ENCODE measurements around the gene MAD2L2. TPM values are rescaled to one million over a fixed set of nuclear protein-coding genes. Genes with fewer than 3 reads are reported as not detected.

Gene MAD2L2
- total RNA-seq, 1 donor from 2014 or later, result 54.2 TPM

DNA sequence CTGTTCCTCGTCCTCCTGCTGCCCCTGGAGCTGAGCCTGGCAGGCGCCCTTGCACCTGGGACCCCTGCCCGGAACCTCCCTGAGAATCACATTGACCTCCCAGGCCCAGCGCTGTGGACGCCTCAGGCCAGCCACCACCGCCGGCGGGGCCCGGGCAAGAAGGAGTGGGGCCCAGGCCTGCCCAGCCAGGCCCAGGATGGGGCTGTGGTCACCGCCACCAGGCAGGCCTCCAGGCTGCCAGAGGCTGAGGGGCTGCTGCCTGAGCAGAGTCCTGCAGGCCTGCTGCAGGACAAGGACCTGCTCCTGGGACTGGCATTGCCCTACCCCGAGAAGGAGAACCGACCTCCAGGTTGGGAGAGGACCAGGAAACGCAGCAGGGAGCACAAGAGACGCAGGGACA, 25.3 kb upstream of the MAD2L2 start:
- DNase-seq (ENCODE audit: low spot score in 2 of 2) (no peak), FAIRE-seq (no peak)

DNA sequence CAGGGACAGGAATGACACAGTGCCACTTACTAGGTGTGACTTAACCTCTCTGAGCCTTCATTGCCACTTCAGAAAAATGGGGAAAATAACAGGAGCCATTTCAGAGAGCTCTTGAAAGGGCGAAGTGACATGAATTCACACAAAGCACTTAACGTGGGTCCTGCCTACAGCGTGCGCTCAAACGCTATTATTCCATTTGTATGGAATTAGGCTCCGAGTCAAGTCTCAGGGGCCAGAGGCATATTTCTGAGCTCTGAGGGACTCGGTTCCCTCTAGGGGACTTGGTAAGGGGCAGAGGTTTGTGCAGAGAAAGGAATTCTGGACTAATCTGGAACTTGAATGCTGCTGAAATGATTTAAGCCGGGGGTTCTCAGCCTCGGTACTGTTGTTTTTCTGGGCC, 24.6 kb upstream of the MAD2L2 start:
- DNase-seq (ENCODE audit: low spot score in 2 of 2) (no peak), FAIRE-seq (no peak)

DNA sequence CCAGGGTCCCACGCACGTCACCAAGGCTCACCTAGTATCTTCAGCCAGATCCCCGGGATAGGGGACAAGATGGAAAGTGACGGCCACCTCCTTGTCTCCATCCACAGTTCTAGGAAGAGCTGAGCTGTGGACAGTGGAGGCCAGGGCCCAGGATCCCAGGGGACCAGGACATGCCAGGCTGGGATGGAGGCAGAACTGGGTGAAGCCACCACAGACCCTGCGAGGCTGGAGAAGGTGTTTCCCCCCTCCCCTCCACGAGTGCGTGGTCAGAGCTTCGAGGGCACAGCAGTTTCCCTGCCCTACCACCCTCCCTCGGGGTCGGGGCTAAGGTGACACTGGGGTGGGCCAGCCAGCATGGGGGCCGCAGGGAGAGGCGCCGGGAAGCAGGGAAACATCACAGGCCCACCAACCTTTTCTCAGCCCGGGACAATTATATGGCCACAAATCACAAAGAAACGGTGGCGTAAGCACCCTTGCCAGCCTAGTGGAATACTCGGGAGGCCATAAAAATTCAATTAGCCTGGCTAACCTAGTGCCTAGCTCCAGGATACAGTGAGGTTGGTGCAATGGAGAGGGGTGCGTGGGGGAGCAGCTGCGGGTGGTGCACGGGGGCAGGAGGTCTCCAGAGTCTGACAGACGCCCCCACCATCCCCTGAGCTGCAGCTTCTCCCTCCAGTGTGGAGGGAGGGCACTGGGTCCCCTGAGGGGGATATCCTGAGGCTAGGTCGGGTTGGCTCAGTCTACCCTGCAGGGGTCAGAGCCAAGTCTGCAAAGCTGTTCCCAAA, 23.9 kb upstream of the MAD2L2 start:
- FAIRE-seq (no peak), DNase-seq (ENCODE audit: low spot score in 2 of 2) (no peak)

DNA sequence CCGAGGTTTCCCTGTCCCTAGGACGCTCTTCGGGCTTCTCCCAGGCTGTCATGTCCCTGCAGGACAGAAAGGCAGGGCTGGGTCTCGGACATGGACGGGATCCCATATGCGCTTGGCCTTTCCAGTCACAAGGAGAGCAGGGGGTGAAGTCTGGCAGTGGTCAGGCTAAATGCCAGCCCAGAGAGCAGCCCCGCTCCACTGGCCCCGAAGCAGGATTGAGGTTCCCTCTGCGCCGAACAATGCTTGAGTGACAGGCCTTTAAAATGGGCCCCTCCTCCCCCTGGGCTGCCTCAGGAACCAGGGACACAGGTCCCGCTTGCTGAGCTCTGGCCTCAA, 23.2 kb upstream of the MAD2L2 start:
- FAIRE-seq, result no peak
- no peak for DNase-seq (ENCODE audit: low spot score in 2 of 2)

DNA sequence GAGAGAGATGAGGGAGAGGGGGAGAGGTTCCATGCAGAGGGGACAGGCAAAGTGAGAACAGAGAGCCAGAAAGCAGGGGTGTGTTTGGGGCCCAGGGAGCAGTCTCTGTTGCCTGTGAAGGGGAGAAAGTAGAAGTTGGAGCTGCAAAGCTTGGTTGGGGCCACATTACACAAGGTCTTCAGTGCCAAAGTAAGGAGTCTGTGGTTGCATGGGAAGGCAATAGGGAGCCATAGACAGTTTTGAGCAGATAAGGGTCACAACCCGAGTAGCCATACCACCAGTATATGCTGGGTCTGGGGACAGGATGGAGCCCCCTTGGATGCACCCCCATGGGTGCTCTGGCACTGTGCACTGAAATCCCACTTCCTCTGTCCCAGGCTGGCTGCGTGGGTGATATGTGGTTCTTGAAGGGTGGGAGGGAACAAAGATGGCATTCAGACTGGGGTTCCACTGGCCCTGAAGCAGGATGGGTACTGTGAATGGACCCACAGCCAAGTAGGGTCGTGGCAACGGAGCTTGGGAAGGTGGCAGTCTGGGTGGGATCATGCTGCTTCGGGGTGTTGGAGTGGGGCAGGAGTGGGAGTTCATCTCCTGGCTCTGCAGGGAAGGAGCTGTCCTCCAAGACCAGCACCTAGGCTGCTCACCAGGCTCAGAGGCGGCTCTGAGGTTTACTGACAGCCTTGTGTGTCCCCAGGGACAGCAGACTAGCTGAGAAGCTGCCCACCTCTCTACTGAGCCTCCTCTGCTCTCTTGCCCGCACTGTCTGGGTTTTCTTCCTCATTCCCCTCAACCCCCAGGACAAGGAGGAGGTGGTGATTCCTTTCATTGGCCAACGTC, 22.6 kb upstream of the MAD2L2 start:
- DNase-seq (ENCODE audit: low spot score in 2 of 2) (no peak), FAIRE-seq (no peak)

DNA sequence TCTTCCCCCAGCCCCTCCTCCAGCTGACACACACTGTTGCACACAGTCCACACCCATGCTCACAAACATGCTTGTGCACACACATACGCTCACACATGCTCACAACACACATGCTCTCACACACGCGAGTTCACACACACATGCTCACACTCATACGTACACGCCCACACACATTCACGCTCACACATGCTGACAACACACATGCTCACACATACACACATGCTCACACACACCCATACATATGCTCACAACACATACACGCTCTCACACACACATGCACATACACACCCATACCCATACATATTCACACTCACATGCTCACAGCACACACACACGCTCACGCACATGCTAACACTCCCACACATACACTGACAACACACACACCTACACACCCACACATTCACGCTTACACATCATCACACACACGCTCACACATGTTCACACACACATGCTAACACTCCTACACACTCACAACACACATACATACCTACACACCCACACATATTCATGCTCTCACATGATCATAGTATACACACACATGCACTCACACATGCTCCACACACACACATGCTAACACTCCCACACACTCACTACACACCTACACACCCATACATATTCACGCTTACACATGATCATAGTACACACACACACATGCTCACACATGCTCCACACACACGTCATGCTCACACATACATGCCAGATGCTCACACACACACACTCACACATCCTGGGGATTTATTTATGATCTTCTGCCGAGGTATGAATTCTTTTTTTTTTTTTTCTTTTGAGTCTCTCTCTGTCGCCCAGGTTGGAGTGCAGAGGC, 21.2 kb upstream of the MAD2L2 start:
- DNase-seq (ENCODE audit: low spot score in 2 of 2) (no peak), FAIRE-seq (no peak)

DNA sequence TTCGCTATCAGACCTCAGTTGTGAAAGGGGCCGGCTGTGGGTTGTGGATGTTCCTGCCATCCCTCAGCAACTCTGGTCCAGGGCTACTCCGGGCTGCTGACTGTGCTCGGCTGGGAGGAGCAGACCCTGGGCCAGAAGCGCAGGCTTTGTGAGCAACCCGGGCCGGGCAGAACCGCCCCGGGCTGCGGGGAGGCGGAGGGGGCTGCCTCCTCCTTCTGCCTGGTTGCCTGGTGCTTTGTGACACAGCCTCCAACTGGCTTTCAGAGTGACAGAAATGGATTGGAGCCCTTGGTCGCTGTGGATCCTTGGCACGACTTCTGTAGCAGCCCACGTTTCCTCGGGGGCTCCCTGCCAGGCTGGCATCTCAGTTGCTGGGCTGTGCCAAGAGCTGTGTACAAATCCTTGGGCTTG, 20.6 kb upstream of the MAD2L2 start:
- DNase-seq (ENCODE audit: low spot score in 2 of 2) (peak; percentile 68 to 82), FAIRE-seq (no peak)

DNA sequence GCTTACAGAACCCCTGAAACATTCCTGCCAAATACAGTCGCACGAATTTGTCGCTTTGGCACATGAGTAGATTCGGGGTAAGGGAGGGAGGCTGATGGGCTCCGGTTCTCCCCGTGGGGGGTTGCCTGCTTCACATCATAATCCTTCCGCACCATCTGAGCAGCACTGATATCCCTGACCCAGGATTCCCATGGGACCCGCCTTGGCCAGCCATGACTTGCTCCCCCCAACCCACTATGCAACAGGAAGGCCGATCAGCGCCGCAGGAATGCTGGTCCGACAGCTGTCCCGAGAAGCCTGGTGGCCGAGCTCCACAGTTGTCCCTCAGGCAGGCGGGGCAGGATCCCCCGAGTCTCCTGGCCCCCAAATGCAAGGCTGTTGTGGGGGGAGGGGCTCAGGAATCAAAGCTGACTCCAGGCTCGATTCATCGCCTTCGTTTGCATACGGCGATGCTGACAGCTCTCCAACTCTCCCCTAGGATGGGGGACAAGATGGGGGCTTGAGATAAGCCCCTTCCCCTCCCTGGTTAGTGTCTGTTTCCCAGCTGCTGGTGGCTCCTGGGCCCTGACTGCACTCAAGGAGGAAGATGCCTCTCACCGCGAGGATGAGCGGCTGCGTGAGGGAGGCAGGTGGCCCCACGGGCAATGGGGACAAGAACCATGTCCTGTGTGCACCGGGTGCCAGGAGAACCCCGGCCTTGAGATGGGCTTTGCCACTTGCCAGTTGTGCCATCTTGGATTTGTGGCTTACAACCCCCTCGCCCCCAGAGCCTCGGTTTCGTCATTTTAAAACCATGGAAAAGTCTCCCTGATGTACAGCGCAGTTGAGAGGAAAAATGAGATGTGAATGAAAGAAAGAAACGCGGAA, 19.9 kb upstream of the MAD2L2 start:
- no peak for FAIRE-seq
- DNase-seq (ENCODE audit: low spot score in 2 of 2), result no peak

DNA sequence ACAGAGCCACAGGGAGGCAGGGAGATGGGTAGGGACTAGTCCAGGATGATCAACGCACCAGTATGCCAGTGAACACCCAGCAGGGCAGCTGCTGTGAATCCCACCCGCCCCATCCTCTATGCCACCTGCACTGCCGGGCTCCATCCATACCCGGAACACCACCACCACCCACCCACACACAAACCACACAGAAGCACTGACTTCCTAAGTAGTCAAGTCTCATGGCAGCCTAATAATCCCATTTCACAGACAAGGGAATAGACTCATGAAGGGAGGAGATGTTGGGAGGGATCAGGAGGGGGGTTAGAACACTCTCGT, 16.9 kb upstream of the MAD2L2 start:
- FAIRE-seq (no peak), DNase-seq (ENCODE audit: low spot score in 2 of 2) (no peak)

DNA sequence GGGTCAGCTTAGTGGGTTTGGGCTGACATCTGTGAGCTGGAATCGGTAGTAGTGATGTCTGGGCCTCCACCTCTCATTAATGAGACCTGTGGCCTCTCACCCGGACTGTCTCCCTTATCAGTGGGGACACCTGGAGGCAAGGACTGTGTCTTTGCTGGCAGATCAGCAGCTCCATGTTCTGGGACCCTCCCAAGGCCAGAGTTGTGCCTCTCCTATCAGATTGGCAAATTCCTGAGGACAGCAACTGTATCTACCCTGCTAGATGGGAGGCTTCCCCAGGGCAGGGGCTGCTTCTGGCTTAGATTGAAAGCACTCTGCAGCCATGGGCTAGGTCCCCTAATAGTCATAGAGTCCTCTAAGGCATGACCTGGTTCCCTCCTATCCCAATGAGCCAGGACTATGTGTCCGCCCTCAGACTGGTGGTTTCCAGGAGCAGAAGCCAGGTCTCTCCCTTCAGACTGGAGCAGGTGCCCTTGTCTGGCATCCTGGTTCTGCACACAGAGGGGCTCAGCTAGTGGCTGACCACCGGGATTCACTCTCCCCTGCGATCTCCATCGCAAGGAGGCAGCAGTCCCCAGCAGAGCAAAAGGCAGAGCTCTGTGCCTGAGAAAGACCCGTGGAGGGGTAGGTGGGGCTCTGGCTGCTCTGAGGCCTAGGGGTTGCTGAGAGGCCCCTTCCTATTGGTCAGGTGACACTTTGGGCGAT, 16.4 kb upstream of the MAD2L2 start:
- FAIRE-seq (no peak), DNase-seq (ENCODE audit: low spot score in 2 of 2) (no peak)

DNA sequence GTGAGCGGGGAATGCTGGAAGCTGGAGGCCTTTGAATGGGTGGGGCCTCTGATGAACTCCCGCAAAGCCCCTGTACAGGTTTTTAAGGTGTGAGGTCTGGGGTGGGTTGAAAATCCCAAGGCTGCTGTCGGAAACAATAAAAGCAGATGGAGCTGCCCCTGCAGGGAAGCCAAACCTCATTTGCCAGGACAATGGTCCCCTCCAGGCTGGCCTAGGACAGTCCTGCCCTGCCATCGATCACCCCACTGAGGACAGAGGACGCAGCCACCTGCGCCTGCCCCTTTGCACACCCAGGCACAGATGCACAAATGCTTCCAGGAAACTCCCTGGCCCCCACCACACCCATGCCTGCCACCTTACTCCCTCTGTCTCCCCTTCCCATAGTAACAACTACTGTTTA, 14.9 kb upstream of the MAD2L2 start:
- no peak for FAIRE-seq
- no peak for DNase-seq (ENCODE audit: low spot score in 2 of 2)

DNA sequence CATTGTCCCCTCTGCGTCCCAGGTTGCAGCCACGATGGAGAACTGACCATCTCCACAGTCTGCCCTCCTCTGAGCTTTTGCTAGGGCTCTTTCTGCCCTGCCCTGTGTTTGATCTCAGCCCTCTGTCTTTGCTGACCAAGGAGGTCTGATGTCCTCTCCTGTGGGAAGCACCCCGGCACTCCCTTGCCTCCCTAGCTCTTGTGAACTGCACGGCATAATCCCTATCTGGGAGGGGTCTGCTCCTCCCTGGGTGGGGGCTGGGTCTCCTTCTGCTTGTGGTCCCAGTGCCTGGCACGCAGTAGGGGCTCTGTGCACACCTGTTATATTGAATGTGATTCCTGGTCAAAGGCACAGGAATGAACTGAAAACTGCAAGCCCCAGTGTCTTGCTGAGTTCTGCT, 13.0 kb upstream of the MAD2L2 start:
- no peak for FAIRE-seq
- DNase-seq (ENCODE audit: low spot score in 2 of 2), result no peak

DNA sequence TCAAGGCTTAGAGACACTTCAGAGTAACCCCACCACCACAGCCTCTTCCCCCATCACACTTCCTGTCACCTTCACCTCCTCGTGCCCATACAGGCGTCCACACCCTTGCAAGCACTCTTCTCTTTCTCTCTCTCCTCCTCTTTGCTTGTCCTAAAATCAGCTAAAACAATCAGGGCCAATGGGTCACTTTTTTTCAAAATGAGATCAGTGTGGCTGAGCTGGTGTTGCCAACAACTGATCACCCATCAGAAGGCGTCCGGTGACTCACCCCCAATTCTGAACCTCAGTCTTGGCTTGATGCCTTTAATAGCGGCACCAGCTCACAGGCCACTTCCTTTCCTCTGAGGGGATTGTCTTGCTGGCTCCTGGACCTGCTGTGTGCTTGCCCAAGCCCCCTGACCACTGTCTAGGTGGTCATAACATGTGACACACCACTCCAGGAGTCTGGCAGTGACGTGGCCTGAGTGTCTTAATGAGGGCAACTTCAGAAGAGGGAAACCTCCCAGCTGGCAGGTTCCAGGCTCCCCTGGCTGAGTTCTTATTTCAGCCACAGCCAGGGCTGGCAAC, 12.2 kb upstream of the MAD2L2 start:
- DNase-seq (ENCODE audit: low spot score in 2 of 2), result peak in 1 of 2 donors; percentile 68
- FAIRE-seq, result no peak

DNA sequence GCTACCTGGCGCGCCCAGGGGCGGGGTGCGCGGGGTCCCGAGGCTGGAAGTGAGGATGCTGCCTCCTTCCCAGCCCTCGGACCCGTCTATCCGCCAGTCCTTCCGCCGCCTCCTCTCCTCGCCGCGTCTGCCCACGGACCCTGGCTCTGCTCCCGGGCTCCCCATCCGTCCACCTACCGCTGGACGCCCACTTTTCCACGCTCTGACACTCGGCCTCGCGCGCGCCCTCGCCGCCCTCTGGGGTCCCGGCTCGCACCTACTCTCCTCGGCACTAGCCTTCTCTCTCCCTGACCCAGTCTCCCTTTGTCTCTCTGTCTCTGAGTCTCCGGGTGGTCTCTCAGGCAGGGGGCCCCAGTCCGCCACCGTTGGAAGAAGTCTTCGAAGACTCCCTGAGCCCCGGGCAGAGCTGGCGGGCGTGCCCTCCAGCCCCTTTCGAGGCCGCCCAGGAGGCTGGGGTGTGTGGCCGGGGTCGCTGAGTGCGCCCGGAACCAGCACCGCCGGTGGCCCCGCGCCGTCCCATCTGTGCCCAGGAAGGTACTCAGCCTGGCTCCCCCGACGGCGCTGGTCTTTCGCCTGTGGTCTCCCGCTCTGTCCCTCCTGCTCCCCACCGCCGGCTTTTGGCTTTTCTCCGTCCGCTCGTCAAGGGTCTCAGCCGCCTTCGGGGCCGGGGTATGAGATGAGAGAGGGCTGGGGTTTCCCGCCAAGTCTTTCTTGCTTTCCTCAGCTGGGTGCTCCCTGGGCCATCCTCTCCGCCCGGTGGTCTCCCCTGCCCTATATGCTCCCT, 11.2 kb upstream of the MAD2L2 start:
- no peak for DNase-seq (ENCODE audit: low spot score in 2 of 2)

DNA sequence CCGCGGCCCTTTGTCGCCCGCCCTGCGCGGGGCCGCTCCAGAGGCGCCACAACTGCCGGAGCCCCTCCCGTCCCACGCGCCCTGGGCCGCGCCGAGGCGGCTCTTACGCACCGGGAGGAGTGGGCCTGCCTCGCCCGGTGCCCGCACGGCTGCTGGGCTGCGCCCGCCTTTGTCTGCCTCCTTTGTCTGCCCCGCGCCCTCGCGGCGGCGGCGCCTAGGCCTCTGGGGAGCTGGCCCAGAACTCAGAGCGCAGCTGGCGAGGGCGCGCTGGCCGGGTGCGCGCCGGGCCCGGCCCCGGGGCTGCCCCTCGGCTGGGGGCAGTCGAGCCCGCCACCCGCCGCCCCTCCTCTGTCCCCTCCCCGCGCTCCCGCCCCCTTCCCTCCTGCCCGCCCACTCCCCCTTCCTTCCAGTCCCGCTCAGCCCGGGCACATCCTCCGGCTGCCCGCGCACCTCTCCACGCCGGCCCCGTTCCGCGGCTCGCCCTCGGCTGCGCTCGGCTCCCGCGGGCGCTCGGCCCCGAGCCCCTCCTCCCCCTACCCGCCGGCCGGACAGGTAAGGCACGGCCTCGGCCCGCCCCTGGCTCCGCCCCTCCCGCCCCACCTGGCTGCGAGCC, 10.5 kb upstream of the MAD2L2 start, which contains the start of gene DRAXIN:
Gene DRAXIN (plus strand): TSS at position 409 of the 613 bp plus-strand sequence. CDS start 14,549 bp downstream, outside the sequence.
- peak in 1 of 2 donors; percentile 60 for DNase-seq (ENCODE audit: low spot score in 2 of 2)
- no peak for FAIRE-seq

More for the DNA sequence above, 11.2 kb upstream of the MAD2L2 start:
- FAIRE-seq, result no peak

DNA sequence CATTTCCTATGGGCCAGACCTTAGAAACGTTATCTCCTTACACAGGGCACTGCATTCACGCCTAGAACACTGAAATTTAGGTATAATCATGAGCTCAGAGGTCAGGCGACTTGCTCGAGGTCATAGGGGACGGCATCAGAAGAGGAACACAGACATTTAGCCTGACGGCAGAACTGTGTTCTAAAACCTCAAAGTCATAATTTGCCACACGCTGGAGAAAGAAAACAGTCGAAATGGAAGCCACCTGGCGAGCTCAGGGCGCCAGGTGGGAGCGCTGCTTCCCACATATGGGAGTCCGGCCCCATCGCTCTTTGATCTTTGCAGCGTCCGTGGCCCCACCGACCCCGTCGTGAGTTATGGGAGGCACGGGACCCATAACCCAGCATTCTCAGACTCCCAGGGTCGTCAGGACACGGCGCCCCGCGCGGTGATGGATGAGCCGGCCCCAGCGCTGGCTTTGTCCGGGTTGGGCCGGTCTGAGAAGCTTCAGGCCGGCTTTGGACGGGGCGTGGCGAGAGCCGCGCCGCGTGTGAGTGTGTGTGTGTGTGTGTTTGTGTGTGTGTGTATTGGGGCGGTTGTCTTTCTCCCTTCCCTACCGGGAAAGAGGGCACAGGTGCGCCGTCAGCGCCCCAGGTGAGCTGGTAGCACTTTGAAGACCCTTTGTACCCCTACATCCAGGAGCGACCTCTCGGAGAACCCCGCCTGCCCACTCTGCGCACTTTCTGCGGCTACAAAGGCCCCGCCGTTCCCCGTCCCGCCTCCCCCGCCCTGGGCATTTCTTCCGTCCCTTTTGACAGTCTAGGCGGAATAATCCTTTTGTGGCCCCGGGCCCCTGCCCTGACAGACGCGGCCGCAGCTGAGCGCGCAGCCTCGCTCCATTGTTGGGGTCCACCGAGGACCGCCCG, 9.7 kb upstream of the MAD2L2 start:
- FAIRE-seq (no peak), DNase-seq (ENCODE audit: low spot score in 2 of 2) (no peak)

DNA sequence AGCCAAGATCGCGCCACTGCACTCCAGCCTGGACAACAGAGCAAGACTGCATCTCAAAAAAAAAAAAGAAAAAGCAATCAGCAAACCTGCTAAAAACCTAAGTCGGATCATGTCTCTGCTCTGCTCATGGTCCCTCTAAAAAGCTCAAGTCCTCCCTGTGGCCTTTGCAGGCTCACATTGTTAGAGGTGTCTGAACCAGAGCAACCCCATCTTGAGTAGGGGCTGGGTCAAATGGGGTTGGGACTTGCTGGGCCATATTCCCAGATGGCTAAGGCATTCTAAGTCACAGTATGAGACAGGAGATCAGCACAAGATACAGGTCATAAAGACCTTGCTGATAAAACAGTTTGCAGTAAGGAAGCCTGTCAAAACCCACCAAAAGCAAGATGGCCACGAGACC, 7.6 kb upstream of the MAD2L2 start:
- DNase-seq (ENCODE audit: low spot score in 2 of 2), result no peak
- no peak for FAIRE-seq

Measured in frontal cortex (tissue), 4 donors.